ENCODE measurements around the gene SLC41A1.

- TF ChIP-seq CTCF (IDR thresholded peaks at IDR 0.05; ENCODE audit: insufficient read depth, low read depth, low read length) (no peak), EZH2 (IDR thresholded peaks at IDR 0.05; ENCODE audit: insufficient read depth, low read length) (no peak)
Observed at GRCh38 chr1:205783904-205784303, 29.1 kb downstream of the SLC41A1 start.
